Calu3 (cell line): ENCODE measurements around the gene GSDMA. TPM values are rescaled to one million over a fixed set of nuclear protein-coding genes. Genes with fewer than 3 reads are reported as not detected.
A peak's percentile ranks its signal among the peaks of the same experiment; 100 is the strongest.

ENCODE experiments used
- BruUV-seq: library from RNA; stranded (reverse); fragments of 400-500 nt; replicated peaks from 2 replicates; lab custom pipeline; 2021; lab: Mats Ljungman, UMichigan
- CTCF ChIA-PET: fragments of 300-600 bp; sonication (Branson Sonifier 250); formaldehyde crosslinking; loops from one replicate; lab custom pipeline; 2022; ENCODE audit warnings: antibody characterized with exemption; lab: Charles Lee
- DNase-seq: peaks from one replicate; pipeline ENCODE4 v3.0.0; 2022
- H3K27ac Mint-ChIP-seq: one replicate; pipeline ENCODE4 v1.8.0; 2022; ENCODE audit warnings: mixed read lengths; ENCODE audit not compliant: unreplicated experiment
- H3K27me3 Mint-ChIP-seq: one replicate; pipeline ENCODE4 v1.8.0; 2022; ENCODE audit warnings: mixed read lengths; ENCODE audit not compliant: unreplicated experiment
- H3K36me3 Mint-ChIP-seq: one replicate; pipeline ENCODE4 v1.8.0; 2022; ENCODE audit warnings: mild to moderate bottlenecking, moderate library complexity, mixed read lengths; ENCODE audit not compliant: insufficient read depth, unreplicated experiment
- H3K4me1 Mint-ChIP-seq: one replicate; pipeline ENCODE4 v1.8.0; 2022; ENCODE audit warnings: mild to moderate bottlenecking, low read depth, mixed read lengths; ENCODE audit not compliant: unreplicated experiment
- H3K4me3 Mint-ChIP-seq: one replicate; pipeline ENCODE4 v1.8.0; 2022; ENCODE audit warnings: mild to moderate bottlenecking, low read depth, moderate library complexity, mixed read lengths; ENCODE audit not compliant: unreplicated experiment
- H3K9me3 Mint-ChIP-seq: one replicate; pipeline ENCODE4 v1.8.0; 2022; ENCODE audit warnings: low read depth, mixed read lengths; ENCODE audit not compliant: unreplicated experiment
- intact Hi-C: fragments of 100-400 bp; cut with micrococcal nuclease; formaldehyde crosslinking; loops from one replicate; pipeline ENCODE4 v1.10.0; 2022; ENCODE audit not compliant: unreplicated experiment
- total RNA-seq: library from RNA; stranded (reverse); gene quantifications from 2 replicates; pipeline ENCODE4 v1.2.3, GENCODE V29; 2022
- TF ChIP-seq, protein P1 (sequence below): fragments of 200-600 bp; IDR thresholded peaks from one replicate; pipeline ENCODE4 v1.8.0; 2022; ENCODE audit warnings: antibody characterized with exemption; ENCODE audit not compliant: unreplicated experiment

Gene GSDMA
- total RNA-seq, 1 experiment from 2014 or later: 0.33 TPM

DNA sequence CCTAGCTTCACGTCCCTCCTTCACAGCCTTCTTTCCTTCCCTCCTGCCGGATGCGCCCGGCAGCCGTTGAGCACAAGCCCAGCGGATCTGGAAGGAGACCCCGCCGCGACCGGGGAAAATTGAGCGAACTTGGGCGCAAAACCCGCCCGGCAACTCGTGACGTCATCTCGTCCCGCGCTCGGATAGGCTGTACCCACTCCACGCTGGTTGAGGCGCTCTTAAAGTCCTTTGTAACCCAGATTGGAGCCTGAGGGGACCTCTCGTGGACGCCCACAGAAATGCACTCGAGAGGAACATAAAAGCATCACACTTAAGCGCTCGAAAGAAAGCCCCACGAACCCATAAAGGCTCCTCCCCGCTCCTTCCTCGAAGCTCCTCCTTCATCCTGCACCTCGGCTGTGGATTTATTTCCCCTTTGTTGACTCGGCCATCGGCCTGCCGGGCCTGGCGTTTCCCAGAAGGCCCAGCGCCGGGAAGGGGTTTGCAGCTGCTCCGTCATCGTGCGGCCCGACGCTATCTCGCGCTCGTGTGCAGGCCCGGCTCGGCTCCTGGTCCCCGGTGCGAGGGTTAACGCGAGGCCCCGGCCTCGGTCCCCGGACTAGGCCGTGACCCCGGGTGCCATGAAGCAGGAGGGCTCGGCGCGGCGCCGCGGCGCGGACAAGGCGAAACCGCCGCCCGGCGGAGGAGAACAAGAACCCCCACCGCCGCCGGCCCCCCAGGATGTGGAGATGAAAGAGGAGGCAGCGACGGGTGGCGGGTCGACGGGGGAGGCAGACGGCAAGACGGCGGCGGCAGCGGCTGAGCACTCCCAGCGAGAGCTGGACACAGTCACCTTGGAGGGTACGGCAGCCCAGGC, 17.8 kb downstream of the GSDMA start, which contains the start of gene PSMD3:
TSS of gene PSMD3 (plus strand) at position 457 of the 856 bp plus-strand sequence. CDS start at position 621, 164 bp downstream.
- H3K27me3 Mint-ChIP-seq: peaks cover 43% of the 10 kb centered on the region
- TSS peak; percentile 67 for BruUV-seq
- TF ChIP-seq, protein P1, sequence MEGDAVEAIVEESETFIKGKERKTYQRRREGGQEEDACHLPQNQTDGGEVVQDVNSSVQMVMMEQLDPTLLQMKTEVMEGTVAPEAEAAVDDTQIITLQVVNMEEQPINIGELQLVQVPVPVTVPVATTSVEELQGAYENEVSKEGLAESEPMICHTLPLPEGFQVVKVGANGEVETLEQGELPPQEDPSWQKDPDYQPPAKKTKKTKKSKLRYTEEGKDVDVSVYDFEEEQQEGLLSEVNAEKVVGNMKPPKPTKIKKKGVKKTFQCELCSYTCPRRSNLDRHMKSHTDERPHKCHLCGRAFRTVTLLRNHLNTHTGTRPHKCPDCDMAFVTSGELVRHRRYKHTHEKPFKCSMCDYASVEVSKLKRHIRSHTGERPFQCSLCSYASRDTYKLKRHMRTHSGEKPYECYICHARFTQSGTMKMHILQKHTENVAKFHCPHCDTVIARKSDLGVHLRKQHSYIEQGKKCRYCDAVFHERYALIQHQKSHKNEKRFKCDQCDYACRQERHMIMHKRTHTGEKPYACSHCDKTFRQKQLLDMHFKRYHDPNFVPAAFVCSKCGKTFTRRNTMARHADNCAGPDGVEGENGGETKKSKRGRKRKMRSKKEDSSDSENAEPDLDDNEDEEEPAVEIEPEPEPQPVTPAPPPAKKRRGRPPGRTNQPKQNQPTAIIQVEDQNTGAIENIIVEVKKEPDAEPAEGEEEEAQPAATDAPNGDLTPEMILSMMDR: no peak
- intact Hi-C loops: loop anchor here (1.0 to 5.0 kb wide), 27 partner anchors 10 to 452 kb away; partner anchors contain the start of gene MIEN1
- peaks cover 26% of the 10 kb centered on the region for H3K4me1 Mint-ChIP-seq
- CTCF ChIA-PET: interaction anchor here (0.5 to 109.6 kb wide), 116 partner anchors 21 to 1001 kb away, joined by 3 to 8195 read pairs (median 6); partner anchors contain the start of genes CASC3, CSF3, ERBB2 and GRB7
- H3K9me3 Mint-ChIP-seq: no peaks in the 10 kb centered on the region
- DNase-seq: peak; percentile 100
- H3K27ac Mint-ChIP-seq: peak within 1 kb of the TSS; percentile 81
- peak within 1 kb of the TSS; percentile 77 for H3K4me3 Mint-ChIP-seq
- H3K36me3 Mint-ChIP-seq: peaks cover 62% of the 10 kb centered on the region

DNA sequence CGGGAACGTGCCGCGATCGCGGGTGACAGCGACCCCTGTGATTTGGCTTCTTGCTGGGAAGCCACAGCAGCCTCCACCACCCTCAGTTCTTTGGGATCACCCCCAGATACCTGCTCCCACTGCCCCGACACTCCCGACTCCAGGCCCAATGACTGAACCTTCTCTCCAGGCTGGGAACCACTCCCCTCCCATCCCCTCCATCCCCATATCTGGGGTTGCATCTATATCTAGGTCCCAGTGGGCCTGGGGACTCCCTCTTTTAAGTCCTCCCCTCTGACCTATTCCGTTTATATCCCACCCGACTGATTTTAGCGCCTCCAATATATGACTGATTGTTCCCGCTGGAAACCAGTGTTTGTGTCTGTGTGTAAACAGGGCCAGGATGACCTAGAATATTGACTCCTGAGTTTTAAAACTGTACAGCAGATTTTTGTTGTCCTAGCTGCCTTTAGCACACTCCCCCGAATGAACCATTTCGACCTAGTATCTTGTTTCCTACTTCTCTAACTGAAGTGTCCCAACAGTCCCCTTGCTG, 18.5 kb downstream of the GSDMA start:
- intact Hi-C loops: loop anchor here (1.0 to 5.0 kb wide), 5 partner anchors 11 to 451 kb away; no protein-coding TSS in a partner anchor
- CTCF ChIA-PET: interaction anchor here (0.5 to 109.6 kb wide), 111 partner anchors 21 to 922 kb away, joined by 3 to 8195 read pairs (median 7); partner anchors contain the start of genes CASC3, CSF3, ERBB2 and GRB7
- peaks cover 26% of the 10 kb centered on the region for H3K4me1 Mint-ChIP-seq

DNA sequence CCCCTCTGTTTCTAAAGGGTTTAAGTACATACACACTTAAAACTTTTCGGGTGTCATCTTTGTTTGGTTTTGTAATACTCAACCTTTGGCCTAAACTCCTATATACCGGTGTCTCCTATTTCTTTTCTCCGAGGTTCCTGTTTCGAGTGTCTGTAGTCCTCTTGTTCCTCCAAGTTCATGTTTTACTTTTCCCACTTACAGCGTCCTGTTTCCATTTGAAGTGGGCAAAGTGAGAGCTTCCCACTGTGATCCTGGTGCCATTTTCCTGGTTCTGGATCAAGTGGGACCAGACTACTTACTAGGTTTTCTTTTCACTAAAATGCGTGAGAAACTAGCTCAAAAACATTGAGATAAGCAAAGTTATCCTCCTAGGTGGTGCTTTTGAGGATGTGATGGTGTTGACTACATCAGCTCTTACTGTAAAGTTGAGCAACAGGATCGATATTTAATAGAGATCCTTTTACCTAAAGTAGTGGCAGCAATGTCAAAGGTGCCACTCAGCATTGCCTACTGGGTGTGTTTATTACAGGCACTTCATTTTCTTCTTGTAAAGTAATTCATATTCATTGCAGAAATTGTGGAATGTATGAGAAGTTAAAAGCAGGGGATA, 19.1 kb downstream of the GSDMA start:
- Mint-ChIP-seq H3K9me3 (no peaks in the 10 kb centered on the region), H3K36me3 (peaks cover 75% of the 10 kb centered on the region), H3K27ac (peak overlapping the region; percentile 81), H3K27me3 (peaks cover 30% of the 10 kb centered on the region), H3K4me3 (peak overlapping the region; percentile 77), H3K4me1 (peaks cover 26% of the 10 kb centered on the region)
- intact Hi-C loops: loop anchor here (1.0 to 5.0 kb wide), 5 partner anchors 12 to 450 kb away; no protein-coding TSS in a partner anchor
- TF ChIP-seq, protein P1: no peak
- DNase-seq: no peak
- no TSS peak for BruUV-seq
- CTCF ChIA-PET: interaction anchor here (0.6 to 109.6 kb wide), 40 partner anchors 20 to 518 kb away, joined by 3 to 8195 read pairs (median 22); partner anchors contain the start of genes CASC3, CSF3, ERBB2 and GRB7

More for the DNA sequence above, 18.5 kb downstream of the GSDMA start:
- Mint-ChIP-seq H3K27me3 (peaks cover 36% of the 10 kb centered on the region), H3K9me3 (no peaks in the 10 kb centered on the region), H3K27ac (peak overlapping the region; percentile 81), H3K36me3 (peaks cover 69% of the 10 kb centered on the region), H3K4me3 (peak overlapping the region; percentile 77)
- TF ChIP-seq, protein P1: no peak
- TSS peak; percentile 61 for BruUV-seq
- DNase-seq: no peak
